Skeletal muscle tissue (tissue), 4 donors: Measurements from ENCODE around the gene IDS. TPM values are rescaled to one million over a fixed set of nuclear protein-coding genes. Genes with fewer than 3 reads are reported as not detected.
"Not testable (repeated sequence)": the region's sequence is repeated elsewhere in the genome, so short reads cannot be mapped to it uniquely, and the experiment has no call there.

Experiments
- H3K27ac ChIP-seq: one replicate; pipeline ENCODE4 v1.7.0; 2013; ENCODE audit warnings: mild to moderate bottlenecking, low read depth, low read length, inconsistent platforms
- H3K27me3 ChIP-seq, 3 donors: one replicate each; pipeline ENCODE4 v1.7.0; 2013; ENCODE audit warnings: low read length in 3 of 3; ENCODE audit not compliant: control insufficient read depth in 3 of 3, insufficient read depth in 3 of 3
- H3K36me3 ChIP-seq, 3 donors: one replicate each; pipeline ENCODE4 v1.7.0; 2013; ENCODE audit warnings: low read length in 3 of 3; ENCODE audit not compliant: control insufficient read depth in 3 of 3, insufficient read depth in 3 of 3
- H3K4me1 ChIP-seq, 3 donors: one replicate each; pipeline ENCODE4 v1.7.0; 2013; ENCODE audit warnings: low read length in 3 of 3, mild to moderate bottlenecking in 3 of 3; ENCODE audit not compliant: control insufficient read depth in 3 of 3, insufficient read depth in 3 of 3
- H3K4me3 ChIP-seq, 3 donors: one replicate each; pipeline ENCODE4 v1.7.0; 2013; ENCODE audit warnings: low read length in 3 of 3
- H3K9ac ChIP-seq, 3 donors: one replicate each; pipeline ENCODE4 v1.7.0; 2013; ENCODE audit warnings: low read length in 3 of 3, mild to moderate bottlenecking in 3 of 3, moderate library complexity in 2 of 3, low read depth in 1 of 3
- H3K9me3 ChIP-seq, 3 donors: one replicate each; pipeline ENCODE4 v1.7.0; 2013; ENCODE audit warnings: low read length in 3 of 3; ENCODE audit not compliant: control insufficient read depth in 3 of 3
- total RNA-seq: library from RNA; depleted of rRNA; stranded (reverse); fragments of >200 nt; gene quantifications from one replicate; pipeline ENCODE4 v1.2.3, GENCODE V29; 2014
- donor health status: Osteomylitis.

Gene IDS, protein sequence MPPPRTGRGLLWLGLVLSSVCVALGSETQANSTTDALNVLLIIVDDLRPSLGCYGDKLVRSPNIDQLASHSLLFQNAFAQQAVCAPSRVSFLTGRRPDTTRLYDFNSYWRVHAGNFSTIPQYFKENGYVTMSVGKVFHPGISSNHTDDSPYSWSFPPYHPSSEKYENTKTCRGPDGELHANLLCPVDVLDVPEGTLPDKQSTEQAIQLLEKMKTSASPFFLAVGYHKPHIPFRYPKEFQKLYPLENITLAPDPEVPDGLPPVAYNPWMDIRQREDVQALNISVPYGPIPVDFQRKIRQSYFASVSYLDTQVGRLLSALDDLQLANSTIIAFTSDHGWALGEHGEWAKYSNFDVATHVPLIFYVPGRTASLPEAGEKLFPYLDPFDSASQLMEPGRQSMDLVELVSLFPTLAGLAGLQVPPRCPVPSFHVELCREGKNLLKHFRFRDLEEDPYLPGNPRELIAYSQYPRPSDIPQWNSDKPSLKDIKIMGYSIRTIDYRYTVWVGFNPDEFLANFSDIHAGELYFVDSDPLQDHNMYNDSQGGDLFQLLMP
- total RNA-seq: 11.5 TPM

DNA sequence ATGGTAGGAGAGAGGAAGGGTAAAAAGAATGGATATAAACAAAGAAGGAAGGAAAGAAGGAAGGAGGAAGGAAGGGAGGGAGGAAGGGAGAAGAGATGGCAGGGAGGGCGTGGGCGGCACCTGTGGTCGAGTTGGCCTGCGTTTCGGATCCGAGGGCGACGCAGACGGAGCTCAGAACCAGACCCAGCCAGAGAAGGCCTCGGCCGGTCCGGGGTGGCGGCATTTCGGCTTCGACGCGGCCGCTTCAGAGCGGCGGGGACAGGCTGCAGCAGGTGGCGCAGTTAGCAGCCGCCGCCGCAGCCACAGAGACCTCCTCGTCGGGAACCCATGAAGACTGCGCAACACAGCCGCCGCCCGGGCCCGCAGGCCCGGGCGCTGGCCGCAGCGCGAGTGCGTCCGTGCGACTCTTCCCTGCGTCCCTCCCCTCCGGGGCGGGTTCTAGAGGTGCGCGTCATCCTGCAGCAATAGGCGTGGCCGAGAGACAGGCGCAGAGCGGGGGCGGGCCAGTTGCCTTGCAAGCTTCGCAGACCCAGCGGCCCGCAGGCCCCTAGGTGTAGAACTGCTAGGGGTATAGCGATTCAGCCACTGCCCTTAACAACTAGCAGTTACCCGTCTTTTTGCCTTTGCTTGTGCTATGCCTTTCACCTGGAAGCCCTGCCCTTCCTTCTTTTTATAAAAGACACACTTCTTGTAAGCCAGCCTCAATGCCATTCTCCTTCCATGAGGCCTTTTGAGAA is at the start of gene IDS:
Gene IDS, minus strand, starts transcription at position 392 of the 737 bp plus-strand sequence. Its CDS starts 169 bp downstream, at position 223.
- peak within 1 kb of the TSS; percentile 84 to 91 (median 88) for H3K9ac ChIP-seq
- H3K27me3 ChIP-seq: peaks cover 0 to 3% (median 0%) of the 10 kb centered on the region in 3 donors
- peak within 1 kb of the TSS; percentile 78 to 88 (median 88) for H3K4me3 ChIP-seq
- no peaks in the 10 kb centered on the region for H3K9me3 ChIP-seq
- peaks cover 9 to 20% (median 10%) of the 10 kb centered on the region in 3 donors for H3K36me3 ChIP-seq
- H3K27ac ChIP-seq: peak within 1 kb of the TSS; percentile 84
- peaks cover 7 to 15% (median 9%) of the 10 kb centered on the region in 3 donors for H3K4me1 ChIP-seq

DNA sequence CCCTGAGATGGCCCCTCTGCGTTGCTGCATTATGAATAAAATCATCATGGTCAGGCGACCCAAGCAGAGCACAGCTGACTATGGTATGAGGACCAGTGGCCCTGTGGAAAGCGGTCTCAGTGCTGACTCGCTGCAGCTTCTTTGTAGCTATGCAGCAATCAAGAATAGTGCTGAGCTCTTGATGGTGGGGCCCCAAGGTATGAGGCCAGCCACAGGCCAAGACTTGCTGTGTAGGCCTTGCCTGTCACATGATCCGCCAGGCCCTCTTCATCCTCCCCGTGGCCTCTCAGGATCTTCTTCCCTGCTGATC is 46.8 kb upstream of the IDS start:
- not testable (repeated sequence) for H3K9ac ChIP-seq, H3K27me3 ChIP-seq, H3K27ac ChIP-seq, H3K4me3 ChIP-seq, H3K36me3 ChIP-seq, H3K4me1 ChIP-seq, H3K9me3 ChIP-seq

DNA sequence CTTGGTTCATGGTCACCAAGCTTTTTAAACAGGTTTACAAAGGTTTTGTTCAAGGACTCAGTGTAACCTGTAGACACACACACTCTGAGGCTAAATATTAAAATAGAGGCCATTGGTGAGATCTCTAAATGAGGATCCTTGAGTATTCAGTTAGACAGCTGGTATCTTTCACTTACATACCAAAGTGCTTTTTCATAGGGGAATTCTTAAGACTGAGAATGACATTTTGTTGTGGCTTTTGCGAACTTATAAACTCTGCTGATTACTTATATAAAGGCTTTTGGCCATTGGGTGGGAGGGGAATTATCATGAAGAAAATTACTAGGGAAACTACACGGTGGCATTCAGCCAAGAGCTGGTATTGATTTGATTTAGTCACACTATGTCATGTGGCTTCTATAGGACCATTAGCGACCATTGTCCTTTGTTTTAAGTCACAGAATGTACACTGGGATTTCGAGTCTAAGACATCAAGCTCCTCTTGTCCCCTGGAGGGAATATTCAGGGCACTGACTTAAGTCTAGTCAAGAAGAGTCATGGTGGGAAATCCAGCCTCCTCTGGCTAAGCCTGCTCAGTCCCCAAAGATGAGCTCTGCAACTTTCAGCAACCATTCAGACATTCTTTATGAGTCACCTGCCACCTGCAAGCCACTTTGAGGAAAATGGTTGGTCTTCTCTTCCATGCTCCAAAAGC is 46.3 kb upstream of the IDS start:
- not testable (repeated sequence) for H3K9ac ChIP-seq, H3K27ac ChIP-seq, H3K9me3 ChIP-seq, H3K4me1 ChIP-seq, H3K36me3 ChIP-seq, H3K27me3 ChIP-seq, H3K4me3 ChIP-seq

DNA sequence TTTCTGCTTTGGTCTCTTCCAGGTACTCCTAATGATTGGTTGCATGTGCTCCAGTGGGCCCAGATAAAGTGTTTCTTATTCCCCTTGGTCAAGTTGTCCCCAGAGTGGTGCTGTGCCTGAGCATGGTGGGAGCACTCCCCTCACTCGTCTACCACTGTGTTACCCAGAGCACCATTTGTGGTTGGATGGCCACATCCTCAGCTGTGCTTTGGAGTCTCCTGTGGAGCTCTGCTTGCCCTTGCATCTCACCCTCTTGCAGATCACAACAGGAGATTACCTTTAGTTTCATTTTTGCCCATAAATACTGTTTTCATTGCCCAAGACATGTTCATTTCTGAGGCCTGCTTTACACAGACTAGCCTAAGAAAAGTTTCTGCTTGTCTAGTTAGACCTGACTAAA is 45.3 kb upstream of the IDS start:
- H3K4me1 ChIP-seq, H3K9me3 ChIP-seq, H3K27me3 ChIP-seq, H3K9ac ChIP-seq, H3K27ac ChIP-seq, H3K36me3 ChIP-seq, H3K4me3 ChIP-seq: not testable (repeated sequence)

DNA sequence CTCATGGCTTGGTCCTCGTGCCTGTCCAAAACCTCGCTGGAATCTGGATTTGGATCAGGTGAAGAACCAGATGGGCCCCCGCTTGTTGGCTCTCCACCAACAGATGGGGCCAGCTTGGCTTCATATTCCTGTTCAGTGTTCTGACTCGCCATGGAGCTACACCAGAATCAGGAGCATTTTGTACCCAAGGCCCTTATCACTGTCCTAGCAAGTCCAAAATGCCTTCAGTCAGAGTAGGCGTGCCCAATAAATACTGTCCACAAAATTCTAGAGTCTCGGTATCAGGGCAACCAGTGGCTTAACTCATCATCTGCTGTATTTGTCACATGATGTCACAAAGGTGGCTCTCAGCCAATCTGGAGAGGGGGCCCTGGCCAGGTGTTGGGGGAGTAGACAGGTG is 44.6 kb upstream of the IDS start, which contains the start of gene HSFX3:
Gene HSFX3, minus strand, starts transcription at position 224 of the 400 bp plus-strand sequence. Its CDS starts 72 bp downstream, at position 152.
- H3K4me1 ChIP-seq, H3K36me3 ChIP-seq, H3K4me3 ChIP-seq, H3K27ac ChIP-seq, H3K27me3 ChIP-seq, H3K9ac ChIP-seq, H3K9me3 ChIP-seq: not testable (repeated sequence)

DNA sequence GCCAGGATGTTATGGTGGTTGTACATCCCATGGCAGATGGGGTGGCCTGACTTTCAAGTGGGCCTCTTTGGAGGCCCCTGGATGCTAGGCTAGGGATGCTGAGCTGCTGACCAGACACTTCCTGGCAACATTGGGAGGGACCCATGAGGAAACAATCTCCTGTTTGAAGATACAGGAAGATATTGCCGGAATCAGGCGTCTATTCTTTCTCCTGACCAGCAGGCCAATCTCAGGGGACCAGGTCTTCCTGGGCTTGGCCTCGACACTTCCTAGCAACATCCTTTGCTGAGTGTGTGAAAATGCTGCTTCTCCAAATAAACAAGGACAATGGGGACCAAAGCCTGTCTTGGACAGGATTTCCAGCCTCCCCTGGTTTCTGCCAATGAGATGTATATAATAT is 42.7 kb upstream of the IDS start:
- not testable (repeated sequence) for H3K9ac ChIP-seq, H3K4me3 ChIP-seq, H3K27ac ChIP-seq, H3K4me1 ChIP-seq, H3K9me3 ChIP-seq, H3K36me3 ChIP-seq, H3K27me3 ChIP-seq

DNA sequence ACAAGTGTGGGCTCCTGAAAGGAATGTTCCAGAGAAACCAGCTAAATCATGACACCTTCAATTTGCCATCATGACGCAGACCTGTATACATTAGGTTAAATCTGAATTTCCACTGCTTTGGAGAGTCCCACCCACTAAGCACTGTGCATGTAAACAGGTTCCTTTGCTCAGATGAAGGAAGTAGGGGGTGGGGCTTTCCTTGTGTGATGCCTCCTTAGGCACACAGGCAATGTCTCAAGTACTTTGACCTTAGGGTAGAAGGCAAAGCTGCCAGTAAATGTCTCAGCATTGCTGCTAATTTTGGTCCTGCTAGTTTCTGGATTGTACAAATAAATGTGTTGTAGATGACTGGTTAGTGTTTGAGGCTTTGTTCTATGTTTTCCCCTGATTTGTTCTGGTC is 41.9 kb upstream of the IDS start:
- not testable (repeated sequence) for H3K4me3 ChIP-seq, H3K27ac ChIP-seq, H3K4me1 ChIP-seq, H3K36me3 ChIP-seq, H3K9me3 ChIP-seq, H3K9ac ChIP-seq, H3K27me3 ChIP-seq

DNA sequence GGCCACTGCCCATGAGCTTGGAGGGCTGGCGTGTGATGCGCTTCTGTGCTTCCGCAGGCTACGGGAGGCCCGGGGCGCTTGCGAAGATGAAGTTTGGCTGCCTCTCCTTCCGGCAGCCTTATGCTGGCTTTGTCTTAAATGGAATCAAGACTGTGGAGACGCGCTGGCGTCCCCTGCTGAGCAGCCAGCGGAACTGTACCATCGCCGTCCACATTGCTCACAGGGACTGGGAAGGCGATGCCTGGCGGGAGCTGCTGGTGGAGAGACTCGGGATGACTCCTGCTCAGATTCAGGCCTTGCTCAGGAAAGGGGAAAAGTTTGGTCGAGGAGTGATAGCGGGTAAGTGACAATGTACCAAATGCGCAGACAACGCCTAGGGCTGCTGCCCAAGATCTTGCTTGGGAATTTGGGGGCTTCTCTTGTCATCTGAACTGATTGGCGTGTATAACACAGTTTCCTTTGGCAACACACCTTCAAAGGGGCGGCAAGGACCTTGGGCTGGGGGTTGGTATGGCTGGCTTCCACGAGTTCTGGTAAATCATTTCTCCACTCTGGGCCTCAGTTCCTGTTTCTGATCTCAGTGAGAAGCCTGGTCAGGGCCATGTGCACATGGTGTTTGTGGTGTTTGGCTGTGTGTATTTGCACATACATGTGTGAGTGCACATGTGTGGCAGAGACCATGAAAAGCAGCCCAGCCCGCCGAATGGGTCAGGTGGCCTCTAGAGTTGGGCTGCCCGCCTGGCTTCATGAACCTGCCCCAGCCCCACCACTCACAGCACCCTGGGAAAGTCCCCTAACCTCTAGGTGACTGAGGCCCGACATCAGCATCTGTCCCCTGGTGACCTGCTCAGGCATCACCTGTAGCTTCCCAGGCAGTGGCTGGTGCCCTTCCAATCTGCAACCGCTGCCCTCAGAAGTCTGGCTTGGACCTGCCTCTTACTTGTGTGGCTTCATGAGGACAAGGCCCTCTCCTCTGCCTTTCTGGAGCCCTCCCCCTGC is 40.7 kb upstream of the IDS start:
- H3K4me3 ChIP-seq, H3K27ac ChIP-seq, H3K36me3 ChIP-seq, H3K9me3 ChIP-seq, H3K9ac ChIP-seq, H3K27me3 ChIP-seq: not testable (repeated sequence)
- peaks cover 5 to 12% (median 8%) of the 10 kb centered on the region in 3 donors for H3K4me1 ChIP-seq

DNA sequence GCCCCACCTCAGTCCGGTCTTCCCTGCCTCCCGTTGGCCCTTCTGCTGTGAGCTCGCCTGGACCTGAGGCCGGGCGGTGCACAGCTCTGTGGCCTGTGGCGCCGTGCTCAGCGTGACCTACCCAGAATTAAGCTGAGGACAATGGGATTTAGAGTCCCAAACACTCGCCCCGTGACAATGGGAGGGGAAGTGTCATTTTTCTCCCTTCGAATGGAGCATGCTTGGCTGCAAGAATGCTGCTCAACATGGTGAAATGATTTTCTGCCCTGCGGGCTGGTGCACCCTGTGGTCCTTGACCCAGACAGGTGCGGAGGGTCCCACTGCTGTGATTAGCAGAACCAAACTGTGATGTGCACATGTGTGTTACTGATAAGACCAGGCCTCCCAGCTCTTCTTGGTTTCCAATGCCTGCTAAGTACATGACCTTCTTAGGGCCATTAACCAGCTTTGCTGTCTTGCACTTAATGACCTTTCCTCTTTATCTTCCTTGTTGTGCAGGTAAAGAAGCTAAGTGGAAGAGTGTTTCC is 36.5 kb upstream of the IDS start:
- H3K9ac ChIP-seq: peak overlapping the region; percentile 90 to 94 (median 92)
- H3K27ac ChIP-seq: peak overlapping the region; percentile 96
- H3K4me1 ChIP-seq: peaks cover 5 to 17% (median 8%) of the 10 kb centered on the region in 3 donors
- no peaks in the 10 kb centered on the region for H3K9me3 ChIP-seq
- no peaks in the 10 kb centered on the region for H3K36me3 ChIP-seq
- peak overlapping the region; percentile 86 to 93 (median 90) for H3K4me3 ChIP-seq
- no peaks in the 10 kb centered on the region for H3K27me3 ChIP-seq
